Effector memory CD4-positive, alpha-beta T cell (primary cell): Measurements from ENCODE around the gene MGA.

ENCODE experiments used
- DNase-seq, 3 donors: peaks; one replicate each; pipeline ENCODE4 v3.0.0-alpha.2; 2020
- H3K27ac ChIP-seq: 2 replicates; pipeline ENCODE4 v1.7.0; 2013; ENCODE audit warnings: mild to moderate bottlenecking, low read length, moderate library complexity; ENCODE audit not compliant: insufficient read depth, poor library complexity, severe bottlenecking
- H3K27me3 ChIP-seq: replicated peaks from 2 replicates; pipeline ENCODE4 v1.7.0; 2013; ENCODE audit warnings: mild to moderate bottlenecking, low read length; ENCODE audit not compliant: insufficient read depth, control insufficient read depth, poor library complexity, severe bottlenecking
- H3K36me3 ChIP-seq: 2 replicates; pipeline ENCODE4 v1.7.0; 2013; ENCODE audit warnings: mild to moderate bottlenecking, low read length, moderate library complexity; ENCODE audit not compliant: control insufficient read depth, insufficient read depth
- H3K4me1 ChIP-seq: 2 replicates; pipeline ENCODE4 v1.7.0; 2013; ENCODE audit warnings: low read length, mild to moderate bottlenecking; ENCODE audit not compliant: control insufficient read depth, insufficient read depth, poor library complexity, severe bottlenecking
- H3K4me3 ChIP-seq: 2 replicates; pipeline ENCODE4 v1.7.0; 2013; ENCODE audit warnings: low read length, low read depth, mild to moderate bottlenecking; ENCODE audit not compliant: insufficient read depth, poor library complexity, severe bottlenecking
- H3K9me3 ChIP-seq: 2 replicates; pipeline ENCODE4 v1.7.0; 2013; ENCODE audit warnings: mild to moderate bottlenecking, low read length, moderate library complexity; ENCODE audit not compliant: control insufficient read depth

The MGA gene

DNA sequence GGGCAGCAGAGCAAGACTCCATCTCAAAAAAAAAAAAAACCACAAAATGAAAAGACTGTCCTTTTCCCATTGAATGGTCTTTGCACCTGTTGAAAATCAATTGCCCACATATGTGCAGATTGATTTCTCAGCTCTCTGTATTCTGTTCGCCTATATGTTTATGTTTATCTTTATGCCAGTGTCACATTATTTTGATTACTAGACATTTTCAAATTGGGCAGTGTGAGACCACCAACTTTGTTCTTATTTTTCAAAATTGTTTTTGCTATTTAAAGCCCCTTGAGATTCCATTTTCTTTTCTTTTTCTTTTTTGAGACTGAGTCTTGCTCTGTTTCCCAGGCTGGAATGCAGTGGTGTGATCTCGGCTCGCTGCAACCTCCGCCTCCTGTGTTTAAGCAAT is 18.5 kb downstream of the MGA start:
- Histone ChIP-seq H3K27ac (no peak overlapping the region), H3K9me3 (no peaks in the 10 kb centered on the region), H3K27me3 (no peaks in the 10 kb centered on the region), H3K4me1 (no peaks in the 10 kb centered on the region), H3K36me3 (no peaks in the 10 kb centered on the region), H3K4me3 (no peak overlapping the region)
- DNase-seq: no peak

GRCh38 chr15:41683955-41684354 is 23.8 kb downstream of the MGA start:
- Histone ChIP-seq H3K4me1 (no peaks in the 10 kb centered on the region), H3K27me3 (no peaks in the 10 kb centered on the region), H3K4me3 (no peak overlapping the region), H3K36me3 (peaks cover 4% of the 10 kb centered on the region), H3K9me3 (no peaks in the 10 kb centered on the region), H3K27ac (no peak overlapping the region)
- DNase-seq: no peak

- H3K27me3 ChIP-seq: no peaks in the 10 kb centered on the region
- H3K9me3 ChIP-seq: no peaks in the 10 kb centered on the region
- H3K27ac ChIP-seq: no peak overlapping the region
- no peak overlapping the region for H3K4me3 ChIP-seq
- H3K4me1 ChIP-seq: no peaks in the 10 kb centered on the region
- H3K36me3 ChIP-seq: peaks cover 4% of the 10 kb centered on the region
- no peak for DNase-seq
These were observed 28.5 kb downstream of the MGA start for GRCh38 chr15:41688671-41689070.

GRCh38 chr15:41689083-41689482 is 28.9 kb downstream of the MGA start:
- no peak overlapping the region for H3K27ac ChIP-seq
- no peaks in the 10 kb centered on the region for H3K27me3 ChIP-seq
- no peak overlapping the region for H3K4me3 ChIP-seq
- H3K9me3 ChIP-seq: no peaks in the 10 kb centered on the region
- H3K4me1 ChIP-seq: no peaks in the 10 kb centered on the region
- peaks cover 4% of the 10 kb centered on the region for H3K36me3 ChIP-seq
- no peak for DNase-seq

DNA sequence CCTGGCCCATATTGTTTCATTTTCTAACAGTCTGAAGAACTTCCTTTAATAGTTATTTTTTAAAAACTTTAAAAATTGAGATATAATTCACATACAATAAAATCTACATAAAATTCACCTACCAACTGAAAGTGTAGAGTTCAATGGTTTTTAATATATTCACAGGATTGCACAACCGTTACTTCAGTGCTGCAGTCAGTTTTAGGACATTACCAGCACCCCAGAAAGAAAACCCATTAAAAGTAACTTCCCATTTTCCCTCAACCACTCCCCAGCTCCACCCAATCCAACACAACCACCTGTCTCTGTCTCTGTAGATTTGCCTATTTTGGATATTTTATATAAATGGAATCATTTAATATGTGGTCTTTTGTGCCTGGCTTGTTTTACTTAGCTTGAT is 29.6 kb downstream of the MGA start:
- Histone ChIP-seq H3K36me3 (peaks cover 4% of the 10 kb centered on the region), H3K27me3 (no peaks in the 10 kb centered on the region), H3K4me3 (no peak overlapping the region), H3K27ac (no peak overlapping the region), H3K4me1 (no peaks in the 10 kb centered on the region), H3K9me3 (no peaks in the 10 kb centered on the region)
- no peak for DNase-seq

DNA sequence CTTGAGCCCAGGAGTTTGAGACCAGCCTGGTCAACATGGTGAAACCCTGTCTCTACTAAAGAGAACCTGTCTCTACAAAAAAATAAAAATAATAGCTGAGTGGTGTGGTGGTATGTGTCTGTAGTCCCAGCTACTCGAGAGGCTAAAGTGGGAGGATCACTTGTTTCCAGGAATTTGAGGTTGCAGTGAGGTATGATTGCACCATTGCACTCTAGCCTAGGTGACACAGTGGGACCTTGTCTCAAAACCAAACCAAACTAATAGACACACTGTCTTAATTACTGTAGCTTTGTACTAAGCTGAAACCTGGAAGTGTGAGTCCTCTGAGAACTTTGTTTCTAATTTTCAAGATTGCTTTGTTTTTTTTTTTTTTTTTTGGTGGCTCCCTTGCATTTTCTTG is 30.4 kb downstream of the MGA start:
- DNase-seq: no peak
- Histone ChIP-seq H3K36me3 (no peaks in the 10 kb centered on the region), H3K27me3 (no peaks in the 10 kb centered on the region), H3K27ac (no peak overlapping the region), H3K4me3 (no peak overlapping the region), H3K9me3 (no peaks in the 10 kb centered on the region), H3K4me1 (peaks cover 1% of the 10 kb centered on the region)

GRCh38 chr15:41691471-41691870 is 31.3 kb downstream of the MGA start:
- H3K4me1 ChIP-seq: peaks cover 8% of the 10 kb centered on the region
- no peaks in the 10 kb centered on the region for H3K9me3 ChIP-seq
- no peaks in the 10 kb centered on the region for H3K27me3 ChIP-seq
- no peak for DNase-seq
- H3K36me3 ChIP-seq: peaks cover 6% of the 10 kb centered on the region
- no peak overlapping the region for H3K27ac ChIP-seq
- no peak overlapping the region for H3K4me3 ChIP-seq

- H3K36me3 ChIP-seq: peaks cover 12% of the 10 kb centered on the region
- H3K27me3 ChIP-seq: no peaks in the 10 kb centered on the region
- H3K4me3 ChIP-seq: no peak overlapping the region
- H3K4me1 ChIP-seq: peaks cover 8% of the 10 kb centered on the region
- no peaks in the 10 kb centered on the region for H3K9me3 ChIP-seq
- DNase-seq: no peak
- no peak overlapping the region for H3K27ac ChIP-seq
These were observed 31.8 kb downstream of the MGA start for GRCh38 chr15:41692049-41692448.

DNA sequence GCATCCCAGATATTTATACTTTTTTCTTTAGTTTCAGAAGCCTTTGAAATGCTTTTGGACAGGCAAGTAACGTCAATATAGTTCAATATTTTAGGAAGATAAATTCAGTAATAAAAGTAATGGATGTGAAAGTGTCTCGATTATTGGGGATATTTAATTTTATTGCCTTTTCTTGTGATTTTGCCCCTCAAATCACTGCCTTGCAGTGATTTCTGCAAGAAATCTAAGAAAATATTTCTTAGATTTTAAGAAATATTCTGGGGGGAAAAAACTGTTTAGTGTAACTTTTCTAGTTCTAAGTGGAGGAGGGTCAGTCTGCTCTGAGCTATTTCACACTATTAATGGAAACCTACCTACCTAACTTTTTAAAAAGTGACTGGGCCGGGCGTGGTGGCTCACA is 33.6 kb downstream of the MGA start:
- no peak overlapping the region for H3K4me3 ChIP-seq
- no peaks in the 10 kb centered on the region for H3K9me3 ChIP-seq
- H3K27me3 ChIP-seq: no peaks in the 10 kb centered on the region
- DNase-seq: no peak
- peaks cover 13% of the 10 kb centered on the region for H3K36me3 ChIP-seq
- H3K4me1 ChIP-seq: peaks cover 8% of the 10 kb centered on the region
- H3K27ac ChIP-seq: no peak overlapping the region

- H3K4me1 ChIP-seq: peaks cover 8% of the 10 kb centered on the region
- DNase-seq: peak in 2 of 3 donors; percentile 13 to 15
- H3K27ac ChIP-seq: peak overlapping the region; percentile 3
- no peaks in the 10 kb centered on the region for H3K27me3 ChIP-seq
- peaks cover 13% of the 10 kb centered on the region for H3K36me3 ChIP-seq
- H3K9me3 ChIP-seq: no peaks in the 10 kb centered on the region
- H3K4me3 ChIP-seq: no peak overlapping the region
These were observed 35.7 kb downstream of the MGA start for GRCh38 chr15:41695750-41696436.
